ENCODE results near the gene TP53RK. TPM values are rescaled to one million over a fixed set of nuclear protein-coding genes. Genes with fewer than 3 reads are reported as not detected.
A peak's percentile ranks its signal among the peaks of the same experiment; 100 is the strongest.

Gene TP53RK
- total and polyA plus RNA-seq, 3 donors from 2014 or later = 20.9 to 25.8 (median 23.4) TPM

GRCh38 chr20:46683939-46684750 is 5.1 kb downstream of the TP53RK start:
- H3K4me1 ChIP-seq = peaks cover 27% of the 10 kb centered on the region
- 14 to 23% methylated on average over 23 of the region's 23 CpGs for WGBS, 2 donors
- peak overlapping the region in 1 of 2 donors; percentile 5 for H3K4me3 ChIP-seq
- no peaks in the 10 kb centered on the region for H3K9me3 ChIP-seq
- H3K36me3 ChIP-seq (ENCODE audit: low read depth, missing control alignments) = no peaks in the 10 kb centered on the region
- peak; percentile 78 for DNase-seq
- H3K27me3 ChIP-seq = no peaks in the 10 kb centered on the region
- H3K27ac ChIP-seq = peak overlapping the region in 1 of 2 donors; percentile 31
- intact Hi-C loops (cut with DNase I; ENCODE audit: low total_unique reads) = no loop called here
- TF ChIP-seq POLR2A (IDR thresholded peaks at IDR 0.05) = no peak
- no peak for TF ChIP-seq CTCF (IDR thresholded peaks at IDR 0.05)

DNA sequence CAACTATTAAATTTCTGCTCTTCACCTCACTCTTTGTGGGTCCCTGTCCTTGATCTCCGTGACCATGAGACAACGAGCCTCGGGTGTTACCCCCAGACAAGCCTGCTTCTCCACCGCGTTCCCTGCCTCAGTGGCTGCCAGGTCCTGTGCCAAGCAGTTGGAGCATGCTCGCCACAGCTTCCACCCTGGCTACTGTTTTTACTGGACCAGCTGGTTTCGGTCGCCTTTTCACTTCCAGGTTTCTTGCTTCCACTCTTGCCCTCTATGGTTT is 5.6 kb downstream of the TP53RK start:
- Histone ChIP-seq H3K27ac (no peak overlapping the region), H3K4me1 (peaks cover 27% of the 10 kb centered on the region), H3K36me3 (ENCODE audit: low read depth, missing control alignments) (no peaks in the 10 kb centered on the region), H3K27me3 (no peaks in the 10 kb centered on the region), H3K4me3 (peak overlapping the region in 1 of 2 donors; percentile 5), H3K9me3 (no peaks in the 10 kb centered on the region)
- TF ChIP-seq POLR2A (IDR thresholded peaks at IDR 0.05) (no peak), CTCF (IDR thresholded peaks at IDR 0.05) (no peak)
- WGBS, 2 donors = 11 to 24% methylated on average over 8 of the region's 8 CpGs
- DNase-seq = no peak
- intact Hi-C loops (cut with DNase I; ENCODE audit: low total_unique reads) = no loop called here

DNA sequence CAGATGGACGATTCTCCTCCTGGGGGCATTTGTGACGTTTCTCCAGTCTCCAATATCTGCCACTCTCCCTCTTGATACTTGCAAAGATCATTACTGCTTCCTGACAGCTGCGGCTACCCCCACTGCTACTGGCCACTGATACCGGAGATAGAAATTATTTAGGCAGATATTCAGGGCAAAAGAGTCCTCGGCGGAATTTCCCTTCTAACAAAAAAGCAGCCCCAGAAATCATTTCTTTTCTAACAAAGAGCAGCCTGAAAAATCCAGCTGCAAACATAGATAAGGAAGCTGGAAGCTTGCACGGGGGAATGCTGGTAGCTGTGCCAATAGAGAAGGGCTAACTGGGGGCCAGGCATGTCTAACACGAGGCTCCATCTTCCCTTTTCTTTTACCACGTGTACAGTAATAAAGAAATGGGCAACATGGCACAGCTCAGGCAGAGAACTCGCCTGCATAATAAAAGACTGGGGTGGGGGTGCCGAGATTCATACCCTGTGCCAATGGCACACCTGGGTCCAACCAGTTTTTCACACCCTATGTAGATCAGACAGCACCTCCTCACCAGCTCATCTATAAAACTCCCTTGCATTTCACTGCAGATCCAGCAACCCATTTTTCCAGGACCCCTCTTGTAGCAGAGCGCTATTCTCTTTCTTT is 6.1 kb downstream of the TP53RK start:
- H3K4me1 ChIP-seq = peaks cover 23% of the 10 kb centered on the region
- H3K9me3 ChIP-seq = no peaks in the 10 kb centered on the region
- TF ChIP-seq POLR2A (IDR thresholded peaks at IDR 0.05) (no peak), CTCF (IDR thresholded peaks at IDR 0.05) (no peak)
- no peak overlapping the region for H3K4me3 ChIP-seq
- H3K27me3 ChIP-seq = no peaks in the 10 kb centered on the region
- DNase-seq = no peak
- no peak overlapping the region for H3K27ac ChIP-seq
- 18 to 29% methylated on average over 12 of the region's 12 CpGs for WGBS, 2 donors
- H3K36me3 ChIP-seq (ENCODE audit: low read depth, missing control alignments) = no peaks in the 10 kb centered on the region
- intact Hi-C loops (cut with DNase I; ENCODE audit: low total_unique reads) = no loop called here

DNA sequence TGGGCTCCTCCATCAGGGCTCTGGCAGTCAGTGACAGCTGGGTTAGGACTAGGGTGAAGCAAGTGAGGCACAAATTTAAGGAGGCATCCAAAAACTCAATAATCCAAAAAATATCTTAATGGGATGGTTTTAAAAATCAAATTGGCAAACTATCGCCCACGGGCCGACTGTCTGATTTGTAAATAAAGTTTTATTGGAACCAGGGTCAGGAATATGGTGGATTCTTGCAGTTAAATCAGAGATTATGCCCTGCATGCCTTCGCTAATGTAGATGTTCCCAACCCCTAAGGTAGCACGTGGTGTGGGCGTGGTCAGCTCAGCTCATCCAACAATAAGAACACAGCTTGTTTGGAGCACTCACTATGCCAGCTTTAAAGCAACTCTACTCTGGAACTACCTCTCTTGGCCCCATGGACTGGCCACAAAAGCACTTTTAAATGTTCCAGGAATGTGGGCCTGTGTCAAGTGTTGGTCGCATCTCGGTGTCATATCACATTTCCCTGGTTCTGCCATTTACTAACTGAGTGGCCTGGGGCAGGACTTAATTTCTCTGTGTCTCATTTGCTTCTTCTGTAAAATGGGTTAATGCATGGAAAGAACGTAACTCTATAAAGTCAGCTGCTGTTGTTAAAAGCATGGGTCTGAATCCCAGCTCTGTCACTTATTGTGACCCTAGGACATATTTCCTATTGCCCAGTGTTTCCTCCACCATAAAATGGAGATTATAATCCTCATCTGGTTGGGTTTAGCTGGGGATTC is 7.0 kb downstream of the TP53RK start:
- TF ChIP-seq CTCF (IDR thresholded peaks at IDR 0.05) (no peak), POLR2A (IDR thresholded peaks at IDR 0.05) (no peak)
- Histone ChIP-seq H3K36me3 (ENCODE audit: low read depth, missing control alignments) (no peaks in the 10 kb centered on the region), H3K27me3 (no peaks in the 10 kb centered on the region), H3K4me1 (peaks cover 16% of the 10 kb centered on the region), H3K9me3 (no peaks in the 10 kb centered on the region), H3K27ac (no peak overlapping the region), H3K4me3 (no peak overlapping the region)
- 78 to 79% methylated on average over 9 of the region's 9 CpGs for whole genome bisulfite sequencing, 2 donors
- intact Hi-C loops (cut with DNase I; ENCODE audit: low total_unique reads) = no loop called here
- DNase-seq = no peak

Data from testis (tissue), 3 donors.